Nephron progenitor cell (in vitro differentiated cells): ENCODE results near the gene GREB1.

Experiments used
- DNase-seq: peaks from one replicate; pipeline ENCODE4 v3.0.0; 2021
- H3K27ac Mint-ChIP-seq: 2 replicates; pipeline ENCODE4 v1.8.0; 2021; ENCODE audit warnings: mild to moderate bottlenecking, moderate library complexity, mixed read lengths
- H3K27me3 Mint-ChIP-seq: 2 replicates; pipeline ENCODE4 v1.8.0; 2021; ENCODE audit warnings: mild to moderate bottlenecking, low read depth, mixed read lengths; ENCODE audit not compliant: poor library complexity
- H3K36me3 Mint-ChIP-seq: 2 replicates; pipeline ENCODE4 v1.8.0; 2021; ENCODE audit warnings: low read depth, mixed read lengths
- H3K4me1 Mint-ChIP-seq: 2 replicates; pipeline ENCODE4 v1.8.0; 2021; ENCODE audit warnings: mixed read lengths
- H3K4me3 Mint-ChIP-seq: 2 replicates; pipeline ENCODE4 v1.8.0; 2021; ENCODE audit warnings: mild to moderate bottlenecking, moderate library complexity, mixed read lengths
- H3K9me3 Mint-ChIP-seq: 2 replicates; pipeline ENCODE4 v1.8.0; 2021; ENCODE audit warnings: mild to moderate bottlenecking, moderate library complexity, mixed read lengths
- CTCF ChIP-seq: fragments of 200-600 bp; sonication (generic); IDR thresholded peaks from 2 replicates; pipeline ENCODE4 v1.5.0; 2021; ENCODE audit warnings: antibody characterized with exemption

The GREB1 gene

GRCh38 chr2:11553661-11554398, 20.0 kb downstream of the GREB1 start:
- H3K36me3 Mint-ChIP-seq, result peaks cover 36% of the 10 kb centered on the region
- H3K9me3 Mint-ChIP-seq, result peaks cover 10% of the 10 kb centered on the region
- no peaks in the 10 kb centered on the region for H3K27me3 Mint-ChIP-seq
- TF ChIP-seq CTCF, result no peak
- peaks cover 58% of the 10 kb centered on the region for H3K4me1 Mint-ChIP-seq
- H3K4me3 Mint-ChIP-seq, result peak overlapping the region; percentile 38
- no peak for DNase-seq
- peak overlapping the region; percentile 99 for H3K27ac Mint-ChIP-seq

- peak overlapping the region; percentile 99 for H3K27ac Mint-ChIP-seq
These were observed 20.5 kb downstream of the GREB1 start for GRCh38 chr2:11554399-11554716.

DNA sequence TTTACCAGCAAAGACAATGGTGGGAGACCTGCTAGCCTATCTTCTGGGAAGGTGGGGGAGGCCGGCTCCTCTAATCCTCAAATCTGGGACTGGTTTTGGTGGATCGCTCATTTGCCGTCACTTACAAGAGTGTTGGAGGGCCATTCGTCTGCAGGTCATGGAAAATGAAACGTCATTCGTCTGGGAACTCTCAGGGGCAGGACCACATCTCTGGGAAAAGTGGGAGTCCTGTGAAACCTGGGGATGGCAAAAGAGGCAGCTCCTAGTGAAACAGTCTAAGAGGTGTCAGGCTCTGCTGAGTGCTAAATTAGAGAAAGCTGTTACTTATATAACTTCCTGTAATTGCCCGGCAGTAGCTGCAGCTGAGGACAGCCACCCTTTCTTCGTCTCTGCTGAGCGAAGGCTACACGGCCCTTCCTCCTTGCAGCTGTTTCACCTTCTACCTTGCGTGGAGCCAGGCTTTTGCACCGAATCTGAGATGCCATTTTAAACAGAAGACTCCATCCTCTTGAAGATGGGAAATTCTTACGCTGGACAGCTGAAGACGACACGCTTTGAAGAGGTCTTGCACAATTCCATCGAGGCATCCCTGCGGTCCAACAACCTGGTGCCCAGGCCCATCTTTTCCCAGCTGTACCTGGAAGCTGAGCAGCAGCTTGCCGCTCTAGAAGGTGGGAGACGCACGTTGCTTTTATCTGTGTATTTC, 22.4 kb downstream of the GREB1 start:
- no peak overlapping the region for H3K27ac Mint-ChIP-seq
- peak overlapping the region; percentile 19 for H3K4me3 Mint-ChIP-seq
- peaks cover 13% of the 10 kb centered on the region for H3K36me3 Mint-ChIP-seq
- H3K4me1 Mint-ChIP-seq, result peaks cover 73% of the 10 kb centered on the region
- no peak for TF ChIP-seq CTCF
- H3K9me3 Mint-ChIP-seq, result no peaks in the 10 kb centered on the region
- H3K27me3 Mint-ChIP-seq, result no peaks in the 10 kb centered on the region
- DNase-seq, result no peak

More at GRCh38 chr2:11554399-11554716, 20.5 kb downstream of the GREB1 start:
- Mint-ChIP-seq H3K4me1 (peaks cover 62% of the 10 kb centered on the region), H3K36me3 (peaks cover 31% of the 10 kb centered on the region), H3K4me3 (peak overlapping the region; percentile 38), H3K9me3 (peaks cover 10% of the 10 kb centered on the region), H3K27me3 (no peaks in the 10 kb centered on the region)
- TF ChIP-seq CTCF, result no peak
- no peak for DNase-seq

GRCh38 chr2:11558214-11558886, 24.5 kb downstream of the GREB1 start:
- peaks cover 71% of the 10 kb centered on the region for H3K4me1 Mint-ChIP-seq
- H3K36me3 Mint-ChIP-seq, result peaks cover 8% of the 10 kb centered on the region
- H3K4me3 Mint-ChIP-seq, result no peak overlapping the region
- H3K27me3 Mint-ChIP-seq, result no peaks in the 10 kb centered on the region
- H3K27ac Mint-ChIP-seq, result no peak overlapping the region
- no peak for TF ChIP-seq CTCF
- H3K9me3 Mint-ChIP-seq, result no peaks in the 10 kb centered on the region
- DNase-seq, result no peak

GRCh38 chr2:11559066-11559785, 25.4 kb downstream of the GREB1 start:
- Mint-ChIP-seq H3K4me3 (no peak overlapping the region), H3K27me3 (peaks cover 2% of the 10 kb centered on the region), H3K9me3 (no peaks in the 10 kb centered on the region), H3K36me3 (peaks cover 12% of the 10 kb centered on the region), H3K4me1 (peaks cover 67% of the 10 kb centered on the region), H3K27ac (peak overlapping the region; percentile 84)
- no peak for DNase-seq
- TF ChIP-seq CTCF, result no peak
